Osteocyte (in vitro differentiated cells): Measurements from ENCODE around the gene SMYD5. TPM values are rescaled to one million over a fixed set of nuclear protein-coding genes. Genes with fewer than 3 reads are reported as not detected.

Experiments used
- DNase-seq: peaks from one replicate; pipeline ENCODE4 v3.0.0; 2021; ENCODE audit warnings: mixed read lengths; ENCODE audit not compliant: unreplicated experiment; ENCODE audit errors: extremely low spot score
- H3K27ac Mint-ChIP-seq: one replicate; pipeline ENCODE4 v1.8.0; 2021; ENCODE audit warnings: mild to moderate bottlenecking, mixed read lengths; ENCODE audit not compliant: unreplicated experiment
- H3K27me3 Mint-ChIP-seq: one replicate; pipeline ENCODE4 v1.8.0; 2021; ENCODE audit warnings: mixed read lengths; ENCODE audit not compliant: unreplicated experiment
- H3K36me3 Mint-ChIP-seq: one replicate; pipeline ENCODE4 v1.8.0; 2021; ENCODE audit warnings: mixed read lengths; ENCODE audit not compliant: unreplicated experiment
- H3K4me1 Mint-ChIP-seq: one replicate; pipeline ENCODE4 v1.8.0; 2021; ENCODE audit warnings: mixed read lengths; ENCODE audit not compliant: unreplicated experiment
- H3K4me3 Mint-ChIP-seq: one replicate; pipeline ENCODE4 v1.8.0; 2021; ENCODE audit warnings: mild to moderate bottlenecking, moderate library complexity, mixed read lengths; ENCODE audit not compliant: unreplicated experiment
- H3K9me3 Mint-ChIP-seq: one replicate; pipeline ENCODE4 v1.8.0; 2021; ENCODE audit warnings: mixed read lengths; ENCODE audit not compliant: unreplicated experiment
- CTCF ChIP-seq: fragments of 200-600 bp; sonication (generic); IDR thresholded peaks from 2 replicates; pipeline ENCODE4 v1.5.0; 2021; ENCODE audit warnings: antibody characterized with exemption, mild to moderate bottlenecking, moderate library complexity
- total RNA-seq: library from RNA; stranded (reverse); gene quantifications from 2 replicates; pipeline ENCODE4 v1.2.1, GENCODE V29; 2021

Gene SMYD5
- total RNA-seq, 1 donor from 2014 or later = 17.1 TPM

- Mint-ChIP-seq H3K27ac (no peak overlapping the region), H3K27me3 (peaks cover 44% of the 10 kb centered on the region), H3K4me3 (no peak overlapping the region), H3K4me1 (peaks cover 5% of the 10 kb centered on the region), H3K36me3 (no peaks in the 10 kb centered on the region), H3K9me3 (no peaks in the 10 kb centered on the region)
- TF ChIP-seq CTCF = no peak
- DNase-seq = no peak
These were observed 52.2 kb downstream of the SMYD5 start for GRCh38 chr2:73266061-73266901.

- H3K4me1 Mint-ChIP-seq = peaks cover 5% of the 10 kb centered on the region
- no peak overlapping the region for H3K4me3 Mint-ChIP-seq
- no peaks in the 10 kb centered on the region for H3K9me3 Mint-ChIP-seq
- H3K27me3 Mint-ChIP-seq = peaks cover 48% of the 10 kb centered on the region
- no peaks in the 10 kb centered on the region for H3K36me3 Mint-ChIP-seq
- no peak for TF ChIP-seq CTCF
- H3K27ac Mint-ChIP-seq = no peak overlapping the region
- no peak for DNase-seq
These were observed 53.0 kb downstream of the SMYD5 start for GRCh38 chr2:73267008-73267407.

- no peak overlapping the region for H3K27ac Mint-ChIP-seq
- no peaks in the 10 kb centered on the region for H3K36me3 Mint-ChIP-seq
- peak overlapping the region; percentile 33 for H3K4me3 Mint-ChIP-seq
- H3K4me1 Mint-ChIP-seq = peaks cover 5% of the 10 kb centered on the region
- DNase-seq = no peak
- H3K27me3 Mint-ChIP-seq = peaks cover 58% of the 10 kb centered on the region
- TF ChIP-seq CTCF = no peak
- H3K9me3 Mint-ChIP-seq = no peaks in the 10 kb centered on the region
These were observed 54.4 kb downstream of the SMYD5 start for GRCh38 chr2:73268366-73268829.

DNA sequence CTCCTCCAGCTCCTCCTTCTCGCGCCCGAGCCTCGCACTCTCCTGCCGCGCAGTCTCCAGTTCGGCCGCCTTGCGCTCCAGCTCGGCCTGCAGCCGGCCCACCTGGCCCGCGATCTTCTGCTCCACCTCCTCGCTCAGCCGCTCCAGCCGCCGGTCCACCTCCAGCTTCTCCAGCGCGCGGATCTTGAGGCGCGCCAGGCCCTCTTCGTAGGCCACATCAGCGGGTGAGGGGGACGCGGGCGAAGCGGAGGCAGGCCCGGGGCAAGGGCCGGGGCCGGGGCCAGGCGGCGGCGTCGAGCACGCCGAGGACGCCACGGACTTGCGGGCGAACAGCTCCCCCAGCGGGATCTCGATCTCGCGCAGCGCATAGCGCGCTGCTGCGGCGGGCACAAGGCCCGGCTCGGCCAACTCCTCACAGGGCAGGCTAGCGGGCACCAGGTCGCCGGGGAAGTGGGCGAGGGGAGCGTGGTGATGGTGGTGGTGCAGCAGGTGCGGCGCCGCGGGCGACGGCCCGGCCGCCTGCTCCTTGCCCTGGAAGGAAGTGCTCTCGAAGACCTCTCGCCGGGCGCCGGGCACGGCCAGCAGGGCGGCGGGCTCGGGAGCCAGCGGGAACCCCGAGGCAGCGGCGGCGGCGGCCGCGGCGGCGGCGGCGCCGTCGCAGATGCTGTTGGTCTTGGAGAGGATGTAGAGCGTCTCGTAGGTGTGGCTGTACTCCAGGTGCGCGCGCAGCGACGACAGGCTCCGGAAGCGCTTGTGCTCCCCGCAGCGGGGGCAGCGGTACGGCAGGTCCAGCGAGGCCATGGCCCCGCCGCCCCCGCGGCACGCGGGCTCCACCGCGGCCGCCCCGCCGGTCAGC lies 55.0 kb downstream of the SMYD5 start:
- Mint-ChIP-seq H3K36me3 (no peaks in the 10 kb centered on the region), H3K4me1 (peaks cover 5% of the 10 kb centered on the region), H3K9me3 (peaks cover 4% of the 10 kb centered on the region), H3K27me3 (peaks cover 62% of the 10 kb centered on the region), H3K4me3 (peak overlapping the region; percentile 33), H3K27ac (no peak overlapping the region)
- TF ChIP-seq CTCF = peak; percentile 21
- DNase-seq = no peak
